GM12892 (cell line): ENCODE measurements around the gene AHI1.
A peak's percentile ranks its signal among the peaks of the same experiment; 100 is the strongest.

ENCODE experiments used
- DNase-seq: peaks from one replicate; pipeline ENCODE4 v3.0.0; 2011; ENCODE audit not compliant: insufficient read length
- FAIRE-seq: peaks from 2 replicates; lab custom pipeline; 2011; peaks lifted over from hg19 to GRCh38; lab: Jason Lieb, UNC
- POLR2A ChIP-seq: IDR thresholded peaks from 2 replicates; pipeline ENCODE4 v1.6.1; 2011; ENCODE audit warnings: low read depth, low read length, control low read depth
- POLR2AphosphoS5 ChIP-seq: IDR thresholded peaks from 2 replicates; pipeline ENCODE4 v1.6.1; 2011; ENCODE audit warnings: low read depth, low read length, control low read depth
- TAF1 ChIP-seq: IDR thresholded peaks from 2 replicates; pipeline ENCODE4 v1.6.1; 2011; ENCODE audit warnings: low read depth, mild to moderate bottlenecking, control low read depth, low read length, borderline replicate concordance

Gene AHI1

GRCh38 chr6:135243871-135244796, 253.4 kb downstream of the AHI1 start:
- DNase-seq (no peak), FAIRE-seq (no peak)
- no peak for TF ChIP-seq POLR2AphosphoS5
- no peak for TF ChIP-seq TAF1
- TF ChIP-seq POLR2A, result no peak

GRCh38 chr6:135240711-135241110, 256.8 kb downstream of the AHI1 start:
- DNase-seq (no peak), FAIRE-seq (no peak)
- no peak for TF ChIP-seq TAF1
- TF ChIP-seq POLR2AphosphoS5, result no peak
- TF ChIP-seq POLR2A, result no peak

- DNase-seq (no peak), FAIRE-seq (no peak)
- TF ChIP-seq POLR2A, result no peak
- TF ChIP-seq POLR2AphosphoS5, result no peak
Measured at GRCh38 chr6:135236732-135237131, 260.8 kb downstream of the AHI1 start.

- FAIRE-seq (no peak), DNase-seq (no peak)
Measured at GRCh38 chr6:135236319-135236718, 261.2 kb downstream of the AHI1 start.

GRCh38 chr6:135235716-135236115, 261.8 kb downstream of the AHI1 start:
- no peak for FAIRE-seq
- DNase-seq, result no peak
- TF ChIP-seq TAF1 (no peak), POLR2AphosphoS5 (no peak), POLR2A (no peak)

More at GRCh38 chr6:135236319-135236718, 261.2 kb downstream of the AHI1 start:
- TF ChIP-seq POLR2A (no peak), TAF1 (no peak), POLR2AphosphoS5 (no peak)

- DNase-seq (no peak), FAIRE-seq (no peak)
- TF ChIP-seq POLR2AphosphoS5 (no peak), TAF1 (no peak), POLR2A (no peak)
Measured at GRCh38 chr6:135234492-135234780, 263.1 kb downstream of the AHI1 start.

GRCh38 chr6:135233686-135234491, 263.7 kb downstream of the AHI1 start:
- TF ChIP-seq TAF1 (no peak), POLR2AphosphoS5 (no peak), POLR2A (no peak)
- DNase-seq (no peak), FAIRE-seq (peak; percentile 85)
